ENCODE results near the gene PRM1.

PRM1 gene

GRCh38 chr16:11232852-11233726 lies 48.0 kb downstream of the PRM1 start:
- DNase-seq: peak; percentile 93

- no peak for DNase-seq
These were observed 48.8 kb downstream of the PRM1 start for GRCh38 chr16:11232302-11232851.

GRCh38 chr16:11231367-11231970 lies 49.7 kb downstream of the PRM1 start:
- DNase-seq: no peak
